Loucy (cell line): ENCODE data around the gene ERH.

ENCODE experiments used
- H2AFZ ChIP-seq: fragments of 200-600 bp; sonication (generic); 2 replicates; pipeline ENCODE4 v1.6.0; 2016; ENCODE audit warnings: antibody characterized with exemption, mild to moderate bottlenecking, low read length, moderate library complexity
- H3F3A ChIP-seq: fragments of 200-600 bp; 2 replicates; pipeline ENCODE4 v1.6.0; 2016; ENCODE audit warnings: antibody characterized with exemption, low read depth, mild to moderate bottlenecking
- H3K27me3 ChIP-seq: fragments of 200-600 bp; sonication (generic); 2 replicates; pipeline ENCODE4 v1.6.1; 2014; ENCODE audit warnings: low read length, mild to moderate bottlenecking; ENCODE audit not compliant: insufficient read depth, poor library complexity, severe bottlenecking
- H3K36me3 ChIP-seq: fragments of 200-600 bp; sonication (generic); 2 replicates; pipeline ENCODE4 v1.6.1; 2016; ENCODE audit warnings: low read length; ENCODE audit not compliant: insufficient read depth
- H3K4me1 ChIP-seq: fragments of 200-600 bp; sonication (generic); 2 replicates; pipeline ENCODE4 v1.5.1; 2014; ENCODE audit warnings: low read length, mild to moderate bottlenecking; ENCODE audit not compliant: insufficient read depth, poor library complexity, severe bottlenecking
- H3K4me2 ChIP-seq: fragments of 200-600 bp; sonication (generic); 2 replicates; pipeline ENCODE4 v1.6.0; 2014; ENCODE audit warnings: antibody characterized with exemption, low read length, low read depth, mild to moderate bottlenecking; ENCODE audit not compliant: poor library complexity, severe bottlenecking
- H3K4me3 ChIP-seq: fragments of 200-600 bp; sonication (generic); 2 replicates; pipeline ENCODE4 v1.5.1; 2014; ENCODE audit warnings: low read length, mild to moderate bottlenecking, mixed read lengths; ENCODE audit not compliant: poor library complexity, severe bottlenecking
- H3K79me2 ChIP-seq: fragments of 200-600 bp; sonication (generic); 2 replicates; pipeline ENCODE4 v1.6.1; 2014; ENCODE audit warnings: low read length; ENCODE audit not compliant: insufficient read depth
- H3K9ac ChIP-seq: fragments of 200-600 bp; sonication (generic); 2 replicates; pipeline ENCODE4 v1.6.0; 2014; ENCODE audit warnings: mild to moderate bottlenecking, low read depth, low read length, moderate library complexity; ENCODE audit not compliant: poor library complexity, severe bottlenecking
- H3K9me2 ChIP-seq: fragments of 200-600 bp; sonication (generic); replicated peaks from 2 replicates; pipeline ENCODE4 v1.6.1; 2016; ENCODE audit warnings: low read depth, low read length, mixed read lengths
- H3K9me3 ChIP-seq: fragments of 200-600 bp; sonication (generic); 2 replicates; pipeline ENCODE4 v1.6.1; 2014; ENCODE audit warnings: mild to moderate bottlenecking, antibody characterized with exemption, low read length, low read depth; ENCODE audit not compliant: insufficient read depth
- H4K20me1 ChIP-seq: fragments of 200-600 bp; sonication (generic); 2 replicates; pipeline ENCODE4 v1.6.0; 2014; ENCODE audit warnings: antibody characterized with exemption, low read length, mild to moderate bottlenecking; ENCODE audit not compliant: insufficient read depth, poor library complexity, severe bottlenecking
- CTCF ChIP-seq: fragments of 200-600 bp; sonication (generic); conservative IDR thresholded peaks from 2 replicates; pipeline ENCODE4 v1.5.1; 2014; ENCODE audit warnings: mild to moderate bottlenecking, antibody characterized with exemption, low read length
- EZH2phosphoT487 ChIP-seq: fragments of 200-600 bp; IDR thresholded peaks from 2 replicates; pipeline ENCODE4 v1.6.1; 2018; ENCODE audit warnings: antibody characterized with exemption, mild to moderate bottlenecking, moderate library complexity, borderline replicate concordance

ERH gene

DNA sequence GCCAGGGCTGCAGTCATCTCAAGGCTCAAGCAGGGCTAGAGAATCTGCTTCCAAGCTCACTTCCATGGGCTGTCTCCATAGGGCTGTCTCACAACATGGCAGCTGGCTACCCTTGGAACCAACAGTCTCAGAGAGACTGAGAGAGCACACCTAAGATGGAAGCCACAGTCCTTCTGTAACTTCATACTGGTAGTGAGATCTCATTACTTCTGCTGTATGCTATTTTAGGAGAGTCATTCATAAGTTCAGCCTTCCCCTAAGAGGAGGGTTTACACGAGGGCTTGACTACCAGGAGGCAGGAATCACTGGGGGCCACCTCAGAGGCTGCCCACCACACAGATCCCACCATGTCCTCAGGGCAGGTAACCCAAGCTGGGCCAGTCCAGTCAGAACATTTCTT is 29.7 kb downstream of the ERH start:
- Histone ChIP-seq H3K9me3 (no peaks in the 10 kb centered on the region), H3K4me1 (no peaks in the 10 kb centered on the region), H3F3A (no peaks in the 10 kb centered on the region), H3K4me2 (no peak overlapping the region), H3K9ac (no peak overlapping the region), H4K20me1 (no peaks in the 10 kb centered on the region), H3K36me3 (no peaks in the 10 kb centered on the region), H3K79me2 (no peaks in the 10 kb centered on the region), H3K27me3 (no peaks in the 10 kb centered on the region), H2AFZ (no peak overlapping the region), H3K4me3 (no peak overlapping the region), H3K9me2 (no peaks in the 10 kb centered on the region)
- TF ChIP-seq CTCF (no peak), EZH2phosphoT487 (no peak)

GRCh38 chr14:69366761-69367160 is 31.3 kb downstream of the ERH start:
- H3F3A ChIP-seq, result no peaks in the 10 kb centered on the region
- H2AFZ ChIP-seq, result no peak overlapping the region
- TF ChIP-seq EZH2phosphoT487, result no peak
- TF ChIP-seq CTCF, result no peak
- no peaks in the 10 kb centered on the region for H3K9me2 ChIP-seq
- no peak overlapping the region for H3K9ac ChIP-seq
- no peak overlapping the region for H3K4me3 ChIP-seq
- no peaks in the 10 kb centered on the region for H3K36me3 ChIP-seq
- no peaks in the 10 kb centered on the region for H3K4me1 ChIP-seq
- H3K9me3 ChIP-seq, result no peaks in the 10 kb centered on the region
- no peaks in the 10 kb centered on the region for H3K27me3 ChIP-seq
- H3K4me2 ChIP-seq, result no peak overlapping the region
- H4K20me1 ChIP-seq, result no peaks in the 10 kb centered on the region
- H3K79me2 ChIP-seq, result no peaks in the 10 kb centered on the region

- Histone ChIP-seq H3K4me1 (peaks cover 2% of the 10 kb centered on the region), H3K9me3 (no peaks in the 10 kb centered on the region), H3K4me2 (no peak overlapping the region), H3K9ac (no peak overlapping the region), H3K27me3 (no peaks in the 10 kb centered on the region), H3K36me3 (no peaks in the 10 kb centered on the region), H3K79me2 (no peaks in the 10 kb centered on the region), H2AFZ (no peak overlapping the region), H3K4me3 (no peak overlapping the region), H3F3A (no peaks in the 10 kb centered on the region), H4K20me1 (no peaks in the 10 kb centered on the region), H3K9me2 (no peaks in the 10 kb centered on the region)
- TF ChIP-seq CTCF (no peak), EZH2phosphoT487 (no peak)
Measured at GRCh38 chr14:69366069-69366468, 32.0 kb downstream of the ERH start.
